ENCODE results near the gene FNDC3B.

DNA sequence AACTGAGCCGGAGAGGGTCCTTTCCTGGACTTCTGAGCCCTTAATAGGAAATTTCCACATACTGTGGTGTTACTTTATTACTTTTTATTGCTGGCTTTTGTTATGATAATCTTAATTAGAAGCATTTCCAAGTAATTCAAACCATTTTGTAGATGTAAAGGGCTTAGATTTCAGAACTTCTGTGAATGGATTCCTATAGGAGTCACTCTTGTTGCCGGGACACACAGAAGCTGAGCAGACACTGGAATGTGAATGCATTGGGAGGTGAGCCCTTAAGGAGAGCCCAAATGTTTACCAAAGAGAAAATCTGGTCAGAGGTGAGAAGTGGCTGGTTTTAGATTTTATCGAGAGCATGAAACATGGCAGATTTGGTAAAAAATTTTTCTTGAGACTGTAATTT is 87.4 kb downstream of the FNDC3B start:
- TF ChIP-seq CTCF (IDR thresholded peaks at IDR 0.05; ENCODE audit: control extremely low read depth in 1 of 3, insufficient read depth in 1 of 3, low read depth in 1 of 3, low read length in 3 of 3) (no peak), SP1 (IDR thresholded peaks at IDR 0.05; ENCODE audit: low read depth, low read length) (no peak), TEAD4 (IDR thresholded peaks at IDR 0.05; ENCODE audit: low read depth, low read length) (no peak), RAD21 (IDR thresholded peaks at IDR 0.05 in 1 of 2, conservative IDR thresholded peaks at IDR 0.05 in 1 of 2; ENCODE audit: low read depth in 2 of 2, low read length in 2 of 2) (peak in 1 of 2 experiments; percentile 9; a peak in 1 of 4 replicates), MAFK (IDR thresholded peaks at IDR 0.05; ENCODE audit: low read depth, low read length) (no peak), POLR2A (IDR thresholded peaks at IDR 0.05; ENCODE audit: control extremely low read depth in 1 of 2, low read depth in 2 of 2, low read length in 2 of 2) (no peak)
- TF ChIP-seq, protein P1, sequence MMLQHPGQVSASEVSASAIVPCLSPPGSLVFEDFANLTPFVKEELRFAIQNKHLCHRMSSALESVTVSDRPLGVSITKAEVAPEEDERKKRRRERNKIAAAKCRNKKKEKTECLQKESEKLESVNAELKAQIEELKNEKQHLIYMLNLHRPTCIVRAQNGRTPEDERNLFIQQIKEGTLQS (IDR thresholded peaks at IDR 0.05; ENCODE audit: insufficient read depth, low read depth, low read length) = no peak
